Lower leg skin (tissue), 3 donors: ENCODE data around the gene SEPTIN11.

Experiments
- POLR2A ChIP-seq, 2 donors: fragments of 450-650 bp; IDR thresholded peaks; one replicate each; pipeline ENCODE4 v1.6.1; 2016 to 2017; ENCODE audit warnings: antibody characterized with exemption in 2 of 2, mild to moderate bottlenecking in 1 of 2, moderate library complexity in 1 of 2
- TF ChIP-seq, protein P1 (sequence below), 3 donors: fragments of 450-650 bp; IDR thresholded peaks; one replicate each; pipeline ENCODE4 v1.5.1; 2016; ENCODE audit warnings: antibody characterized with exemption in 3 of 3, mild to moderate bottlenecking in 3 of 3, moderate library complexity in 2 of 3

DNA sequence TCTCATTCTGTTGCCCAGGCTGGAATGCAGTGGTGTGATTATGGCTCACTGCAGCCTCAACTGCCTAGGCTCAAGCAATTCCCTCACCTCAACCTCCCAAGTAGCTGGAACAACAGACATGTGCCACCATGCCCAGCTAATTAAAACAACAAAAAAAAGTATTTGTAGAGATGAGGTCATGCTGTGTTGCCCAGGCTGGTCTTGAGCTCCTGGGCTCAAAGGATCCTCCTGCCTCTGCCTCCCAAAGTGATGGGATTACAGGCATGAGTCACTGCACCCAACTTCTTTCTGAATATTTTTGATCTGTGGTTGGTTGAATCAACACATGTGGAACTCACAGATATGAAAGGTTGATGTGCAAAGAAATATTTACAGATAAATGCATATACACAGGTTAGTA, 18.5 kb upstream of the SEPTIN11 start:
- TF ChIP-seq, protein P1, sequence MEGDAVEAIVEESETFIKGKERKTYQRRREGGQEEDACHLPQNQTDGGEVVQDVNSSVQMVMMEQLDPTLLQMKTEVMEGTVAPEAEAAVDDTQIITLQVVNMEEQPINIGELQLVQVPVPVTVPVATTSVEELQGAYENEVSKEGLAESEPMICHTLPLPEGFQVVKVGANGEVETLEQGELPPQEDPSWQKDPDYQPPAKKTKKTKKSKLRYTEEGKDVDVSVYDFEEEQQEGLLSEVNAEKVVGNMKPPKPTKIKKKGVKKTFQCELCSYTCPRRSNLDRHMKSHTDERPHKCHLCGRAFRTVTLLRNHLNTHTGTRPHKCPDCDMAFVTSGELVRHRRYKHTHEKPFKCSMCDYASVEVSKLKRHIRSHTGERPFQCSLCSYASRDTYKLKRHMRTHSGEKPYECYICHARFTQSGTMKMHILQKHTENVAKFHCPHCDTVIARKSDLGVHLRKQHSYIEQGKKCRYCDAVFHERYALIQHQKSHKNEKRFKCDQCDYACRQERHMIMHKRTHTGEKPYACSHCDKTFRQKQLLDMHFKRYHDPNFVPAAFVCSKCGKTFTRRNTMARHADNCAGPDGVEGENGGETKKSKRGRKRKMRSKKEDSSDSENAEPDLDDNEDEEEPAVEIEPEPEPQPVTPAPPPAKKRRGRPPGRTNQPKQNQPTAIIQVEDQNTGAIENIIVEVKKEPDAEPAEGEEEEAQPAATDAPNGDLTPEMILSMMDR (IDR thresholded peaks at IDR 0.05) = no peak
- no peak for TF ChIP-seq POLR2A (IDR thresholded peaks at IDR 0.05)
